Measurements from ENCODE around the gene HTR1D. TPM values are rescaled to one million over a fixed set of nuclear protein-coding genes. Genes with fewer than 3 reads are reported as not detected.

The HTR1D gene
- polyA plus RNA-seq, 2 of the 4 experiments (the other 2 are of a cell fraction): 8.5 to 11.4 TPM

DNA sequence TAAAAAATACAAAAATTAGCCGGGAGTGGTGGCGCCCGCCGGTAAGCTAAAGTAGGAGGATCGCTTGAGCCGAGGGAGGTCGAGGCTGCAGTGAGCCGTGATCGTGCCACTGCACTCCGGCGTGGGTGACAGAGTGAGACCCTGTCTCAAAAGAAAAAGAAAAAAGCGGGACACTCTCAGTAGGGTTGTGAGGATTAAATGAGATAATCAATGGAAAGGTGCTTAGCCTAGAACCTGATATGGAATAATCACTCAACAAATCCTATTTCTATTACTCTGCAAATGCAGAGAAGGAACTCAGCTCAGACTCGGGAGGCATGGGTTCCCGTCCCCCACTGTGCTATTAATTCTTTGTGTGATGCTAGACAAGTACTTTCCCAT, 48.1 kb downstream of the HTR1D start:
- ATAC-seq (no peak), FAIRE-seq (no peak), DNase-seq (ENCODE audit: low read depth in 1 of 2, low spot score in 1 of 2) (no peak)
- ChIA-PET CTCF (interaction anchor here (1.3 to 12.2 kb wide), 3 partner anchors 15 to 71 kb away, joined by 4 to 86 read pairs (median 6); no protein-coding TSS in a partner anchor), POLR2A (interaction anchor here (0.6 to 1.2 kb wide), 6 partner anchors 8 to 69 kb away, joined by 3 to 8 read pairs (median 4); no protein-coding TSS in a partner anchor)
- WGBS (ENCODE audit: missing lambda C conversion rate): 77% methylated on average over 14 of the region's 14 CpGs
- Histone ChIP-seq H3K9me3 (no peaks in the 10 kb centered on the region), H3K4me2 (0 out of 3 replicates have a peak overlapping the region, but pooled peaks have one; percentile 27), H3K4me3 (peak overlapping the region; percentile 95; the same call in 1 of the 3 replicates), H3K4me1 (peaks cover 27% of the 10 kb centered on the region), H3K27ac (peak overlapping the region in 1 of 2 experiments; percentile 98; a peak in 3 of 6 replicates)
- TF ChIP-seq PHF8 (IDR thresholded peaks at IDR 0.05; ENCODE audit: borderline replicate concordance, low read depth) (no peak), FOXS1 (CRISPR knock-in tag; IDR thresholded peaks at IDR 0.05) (no peak), SMC3 (IDR thresholded peaks at IDR 0.05) (no peak), RAD21 (conservative IDR thresholded peaks at IDR 0.05 in 1 of 2, IDR thresholded peaks at IDR 0.05 in 1 of 2) (no peak), HDAC2 (IDR thresholded peaks at IDR 0.05) (no peak), KDM5A (IDR thresholded peaks at IDR 0.05) (no peak), HOXA7 (CRISPR knock-in tag; IDR thresholded peaks at IDR 0.05) (no peak), CBX8 (IDR thresholded peaks at IDR 0.05) (no peak), MAFK (IDR thresholded peaks at IDR 0.05; ENCODE audit: partially characterized antibody) (no peak), MAZ (IDR thresholded peaks at IDR 0.05; ENCODE audit: borderline replicate concordance, low read depth, low read length) (no peak), CHD2 (IDR thresholded peaks at IDR 0.05; ENCODE audit: low read length, partially characterized antibody) (no peak), GATA3 (IDR thresholded peaks at IDR 0.05; ENCODE audit: borderline replicate concordance) (no peak), RFX5 (IDR thresholded peaks at IDR 0.05) (no peak), KDM1A (IDR thresholded peaks at IDR 0.05; ENCODE audit: low read depth) (no peak), JUNB (IDR thresholded peaks at IDR 0.05) (no peak)
- TF ChIP-seq, protein P1, sequence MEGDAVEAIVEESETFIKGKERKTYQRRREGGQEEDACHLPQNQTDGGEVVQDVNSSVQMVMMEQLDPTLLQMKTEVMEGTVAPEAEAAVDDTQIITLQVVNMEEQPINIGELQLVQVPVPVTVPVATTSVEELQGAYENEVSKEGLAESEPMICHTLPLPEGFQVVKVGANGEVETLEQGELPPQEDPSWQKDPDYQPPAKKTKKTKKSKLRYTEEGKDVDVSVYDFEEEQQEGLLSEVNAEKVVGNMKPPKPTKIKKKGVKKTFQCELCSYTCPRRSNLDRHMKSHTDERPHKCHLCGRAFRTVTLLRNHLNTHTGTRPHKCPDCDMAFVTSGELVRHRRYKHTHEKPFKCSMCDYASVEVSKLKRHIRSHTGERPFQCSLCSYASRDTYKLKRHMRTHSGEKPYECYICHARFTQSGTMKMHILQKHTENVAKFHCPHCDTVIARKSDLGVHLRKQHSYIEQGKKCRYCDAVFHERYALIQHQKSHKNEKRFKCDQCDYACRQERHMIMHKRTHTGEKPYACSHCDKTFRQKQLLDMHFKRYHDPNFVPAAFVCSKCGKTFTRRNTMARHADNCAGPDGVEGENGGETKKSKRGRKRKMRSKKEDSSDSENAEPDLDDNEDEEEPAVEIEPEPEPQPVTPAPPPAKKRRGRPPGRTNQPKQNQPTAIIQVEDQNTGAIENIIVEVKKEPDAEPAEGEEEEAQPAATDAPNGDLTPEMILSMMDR (IDR thresholded peaks at IDR 0.05): no peak

DNA sequence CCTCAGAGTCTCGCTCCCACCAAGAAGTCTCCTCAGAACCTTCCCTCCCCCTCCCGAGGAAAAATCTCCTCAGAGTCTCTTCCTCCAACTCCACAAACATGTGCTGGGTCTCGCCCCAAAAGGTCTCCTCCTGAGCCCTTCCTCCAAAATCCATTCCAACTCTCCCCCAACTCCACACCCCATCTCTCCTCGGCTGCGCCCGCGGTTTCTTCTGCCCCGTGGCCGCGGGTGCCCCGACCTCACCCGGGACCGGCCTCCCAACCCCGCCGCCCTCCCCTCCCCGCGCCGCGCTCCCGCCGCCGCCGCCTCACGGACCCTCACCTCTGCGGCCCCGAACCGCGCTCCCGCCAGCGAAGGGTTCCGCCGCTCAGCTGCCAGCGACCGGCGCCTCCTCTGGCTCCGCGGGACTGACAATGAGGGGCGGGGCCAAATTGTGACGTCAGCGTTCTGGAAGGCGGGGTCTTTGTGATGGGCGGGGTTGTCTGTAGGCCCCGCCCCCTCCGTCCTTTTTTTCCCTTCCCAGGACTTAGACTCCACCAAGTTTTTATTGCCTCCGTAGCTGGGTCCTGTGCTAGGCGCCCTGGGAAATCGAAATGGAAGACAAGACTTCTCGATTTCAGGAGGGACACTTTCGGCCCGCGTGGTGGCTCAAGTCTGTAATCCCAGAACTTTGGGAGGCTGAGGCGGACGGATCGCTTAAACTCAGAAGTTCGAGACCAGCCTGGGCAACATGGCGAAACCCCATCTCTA, 48.7 kb downstream of the HTR1D start, which contains the start of gene LUZP1:
Gene LUZP1, minus strand, starts transcription at position 412 of the 750 bp plus-strand sequence.
- FAIRE-seq (no peak), ATAC-seq (peak; percentile 81 to 83), DNase-seq (ENCODE audit: low read depth in 1 of 2, low spot score in 1 of 2) (peak in 1 of 2 experiments; percentile 84)
- 23% methylated on average over 21 of the region's 56 CpGs for WGBS (ENCODE audit: missing lambda C conversion rate)
- Histone ChIP-seq H3K9me3 (no peaks in the 10 kb centered on the region), H3K4me2 (peak within 1 kb of the TSS; percentile 77), H3K4me3 (peak within 1 kb of the TSS; percentile 95), H3K4me1 (peaks cover 31% of the 10 kb centered on the region), H3K27ac (peak within 1 kb of the TSS; percentile 89 to 98)
- ChIA-PET CTCF (interaction anchor here (1.4 to 12.2 kb wide), 2 partner anchors 15 to 70 kb away, joined by 6 to 86 read pairs; no protein-coding TSS in a partner anchor), POLR2A (interaction anchor here (0.6 to 1.2 kb wide), 6 partner anchors 9 to 68 kb away, joined by 3 to 8 read pairs (median 4); no protein-coding TSS in a partner anchor)
- TF ChIP-seq HOXB13 (CRISPR knock-in tag; IDR thresholded peaks at IDR 0.05; ENCODE audit: low read depth) (no peak), JUN (IDR thresholded peaks at IDR 0.05) (peak in 1 of 2 experiments; percentile 80; a peak in 3 of 5 replicates), MAFK (IDR thresholded peaks at IDR 0.05; ENCODE audit: partially characterized antibody) (peak; percentile 85), PHF8 (IDR thresholded peaks at IDR 0.05; ENCODE audit: borderline replicate concordance, low read depth) (peak; percentile 43; the same call in 1 of the 2 replicates), RNF2 (IDR thresholded peaks at IDR 0.05; ENCODE audit: borderline replicate concordance, low read depth) (no peak), FOSB (CRISPR knock-in tag; IDR thresholded peaks at IDR 0.05) (no peak), RAD21 (conservative IDR thresholded peaks at IDR 0.05 in 1 of 2, IDR thresholded peaks at IDR 0.05 in 1 of 2) (no peak), HOXA7 (CRISPR knock-in tag; IDR thresholded peaks at IDR 0.05) (no peak), SMC3 (IDR thresholded peaks at IDR 0.05) (no peak), POLR2A (IDR thresholded peaks at IDR 0.05; ENCODE audit: low read length) (peak; percentile 71)
- TF ChIP-seq, protein P2, sequence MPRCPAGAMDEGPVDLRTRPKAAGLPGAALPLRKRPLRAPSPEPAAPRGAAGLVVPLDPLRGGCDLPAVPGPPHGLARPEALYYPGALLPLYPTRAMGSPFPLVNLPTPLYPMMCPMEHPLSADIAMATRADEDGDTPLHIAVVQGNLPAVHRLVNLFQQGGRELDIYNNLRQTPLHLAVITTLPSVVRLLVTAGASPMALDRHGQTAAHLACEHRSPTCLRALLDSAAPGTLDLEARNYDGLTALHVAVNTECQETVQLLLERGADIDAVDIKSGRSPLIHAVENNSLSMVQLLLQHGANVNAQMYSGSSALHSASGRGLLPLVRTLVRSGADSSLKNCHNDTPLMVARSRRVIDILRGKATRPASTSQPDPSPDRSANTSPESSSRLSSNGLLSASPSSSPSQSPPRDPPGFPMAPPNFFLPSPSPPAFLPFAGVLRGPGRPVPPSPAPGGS (IDR thresholded peaks at IDR 0.05): peak; percentile 74; the same call in 2 of the 3 replicates
